IgD-negative memory B cell (primary cell): ENCODE results near the gene SMAD4. TPM values are rescaled to one million over a fixed set of nuclear protein-coding genes. Genes with fewer than 3 reads are reported as not detected.

ENCODE experiments used
- H3K27ac Mint-ChIP-seq, 3 donors: one replicate each; pipeline ENCODE4 v1.8.0; 2020 to 2022; ENCODE audit warnings: mild to moderate bottlenecking in 3 of 3, mixed read lengths in 3 of 3, moderate library complexity in 1 of 3
- H3K27me3 Mint-ChIP-seq: one replicate; pipeline ENCODE4 v1.8.0; 2021; ENCODE audit warnings: mixed read lengths
- H3K36me3 Mint-ChIP-seq: one replicate; pipeline ENCODE4 v1.8.0; 2020; ENCODE audit warnings: mild to moderate bottlenecking, mixed read lengths
- H3K4me1 Mint-ChIP-seq, 3 donors: one replicate each; pipeline ENCODE4 v1.8.0; 2020 to 2022; ENCODE audit warnings: mixed read lengths in 3 of 3, mild to moderate bottlenecking in 1 of 3
- H3K4me3 Mint-ChIP-seq, 4 donors: one replicate each; pipeline ENCODE4 v1.8.0; 2020 to 2022; ENCODE audit warnings: mild to moderate bottlenecking in 4 of 4, mixed read lengths in 4 of 4, moderate library complexity in 3 of 4
- H3K9me3 Mint-ChIP-seq, 3 donors: one replicate each; pipeline ENCODE4 v1.8.0; 2020 to 2021; ENCODE audit warnings: mixed read lengths in 3 of 3, mild to moderate bottlenecking in 1 of 3
- polyA plus RNA-seq: library from polyadenylated mRNA; unstranded; fragments of 300-500 nt; fragmentation: Illumina TruSeq; gene quantifications from one replicate; pipeline ENCODE4 v1.2.3, GENCODE V29; 2021

The SMAD4 gene
- polyA plus RNA-seq, 1 donor from 2014 or later, result 54.7 TPM

DNA sequence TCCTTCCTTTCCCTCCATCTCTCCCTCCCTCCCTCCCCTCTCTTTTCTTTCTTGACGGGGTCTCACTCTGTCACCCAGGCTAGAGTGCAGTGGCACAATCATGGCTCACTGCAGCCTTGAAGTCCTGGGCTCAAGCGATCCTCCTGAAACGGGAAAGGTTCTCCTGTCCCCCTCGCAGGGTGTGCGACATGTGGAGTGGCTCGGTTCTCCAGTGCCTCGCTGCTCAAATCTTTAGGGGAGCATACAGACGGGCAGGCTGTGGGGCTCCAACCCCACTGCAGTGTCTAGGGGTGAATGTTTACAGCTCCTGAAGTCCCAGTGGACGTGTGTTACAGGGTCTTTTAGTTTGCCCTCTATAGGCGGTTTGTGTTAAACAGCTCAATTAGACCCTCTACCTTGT is 93.5 kb downstream of the SMAD4 start:
- H3K4me3 Mint-ChIP-seq, result no peak overlapping the region
- no peaks in the 10 kb centered on the region for H3K36me3 Mint-ChIP-seq
- H3K27ac Mint-ChIP-seq, result no peak overlapping the region
- H3K4me1 Mint-ChIP-seq, result no peaks in the 10 kb centered on the region
- H3K27me3 Mint-ChIP-seq, result peaks cover 7% of the 10 kb centered on the region
- H3K9me3 Mint-ChIP-seq, result peaks cover 0 to 5% (median 3%) of the 10 kb centered on the region in 3 donors

DNA sequence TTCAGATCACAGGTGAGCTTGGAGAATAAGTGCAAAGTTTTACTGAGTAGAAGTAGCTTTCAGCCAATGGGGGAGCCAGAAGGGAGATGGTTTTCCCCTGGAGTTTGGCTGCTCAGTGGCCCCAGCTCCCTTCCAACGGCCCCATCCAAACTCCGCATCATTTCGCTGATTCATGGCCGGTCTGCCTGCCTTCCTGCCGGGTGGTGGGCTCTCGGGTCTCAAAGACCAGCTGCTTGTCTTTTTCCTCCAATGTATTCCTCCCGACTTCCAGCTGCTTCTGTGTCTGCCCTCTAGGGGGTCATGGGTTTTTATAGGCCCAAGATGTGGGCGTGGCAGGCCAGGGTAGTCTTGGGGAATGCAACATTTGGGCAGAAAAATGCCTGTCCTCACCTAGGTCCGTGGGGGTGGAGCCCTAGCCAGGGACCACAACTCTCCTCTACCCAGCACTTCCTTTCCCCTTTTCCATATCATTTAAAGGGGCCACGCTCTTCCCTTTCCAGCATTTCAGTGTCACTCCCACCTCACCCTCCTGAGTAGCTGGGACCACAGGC is 94.0 kb downstream of the SMAD4 start:
- H3K27me3 Mint-ChIP-seq, result peaks cover 7% of the 10 kb centered on the region

DNA sequence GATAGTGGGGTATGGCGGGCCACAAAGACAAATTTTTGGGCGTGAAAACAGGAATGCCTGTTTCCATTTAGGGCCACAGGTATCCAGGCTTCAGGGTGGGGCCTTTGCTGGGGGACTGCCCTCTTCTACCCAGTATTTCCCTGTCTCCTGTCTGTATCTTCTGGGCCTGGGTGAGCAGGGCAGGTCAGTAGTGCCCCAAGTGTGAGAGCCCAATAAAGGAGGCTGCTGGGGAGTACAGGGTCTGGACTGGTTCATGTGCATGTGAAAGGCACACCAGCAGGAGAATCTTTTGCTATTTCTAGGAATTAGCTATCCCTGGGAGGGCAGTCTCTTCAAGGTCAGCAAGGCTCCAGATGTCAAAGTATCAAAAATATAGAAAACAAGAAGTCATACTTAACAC is 96.0 kb downstream of the SMAD4 start:
- H3K36me3 Mint-ChIP-seq, result no peaks in the 10 kb centered on the region
- H3K4me3 Mint-ChIP-seq, result no peak overlapping the region
- no peaks in the 10 kb centered on the region for H3K4me1 Mint-ChIP-seq
- H3K9me3 Mint-ChIP-seq, result peaks cover 0 to 3% (median 0%) of the 10 kb centered on the region in 3 donors
- no peak overlapping the region for H3K27ac Mint-ChIP-seq
- H3K27me3 Mint-ChIP-seq, result peaks cover 7% of the 10 kb centered on the region

More for the DNA sequence above, 94.0 kb downstream of the SMAD4 start:
- H3K27ac Mint-ChIP-seq, result no peak overlapping the region
- H3K4me3 Mint-ChIP-seq, result no peak overlapping the region
- peaks cover 0 to 5% (median 3%) of the 10 kb centered on the region in 3 donors for H3K9me3 Mint-ChIP-seq
- no peaks in the 10 kb centered on the region for H3K36me3 Mint-ChIP-seq
- H3K4me1 Mint-ChIP-seq, result no peaks in the 10 kb centered on the region

DNA sequence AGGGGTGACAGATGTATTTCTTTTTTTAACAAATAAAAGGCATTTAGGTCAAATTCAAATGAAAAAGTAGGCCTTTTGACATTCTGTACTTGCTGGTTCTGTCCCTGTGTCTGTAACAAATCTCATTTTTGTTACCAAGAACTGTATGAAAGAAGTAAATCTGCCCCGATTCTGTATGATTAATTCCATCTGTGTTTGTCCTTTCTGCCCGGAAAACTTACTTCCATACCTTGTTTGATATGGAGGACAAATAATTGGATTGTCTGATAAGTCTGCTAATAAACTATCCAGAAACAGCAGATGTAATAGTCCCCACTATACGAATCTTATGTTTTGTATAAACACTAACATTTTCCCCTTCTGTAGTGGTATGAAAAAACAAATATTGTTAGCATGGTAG is 97.7 kb downstream of the SMAD4 start:
- H3K36me3 Mint-ChIP-seq, result no peaks in the 10 kb centered on the region
- H3K27ac Mint-ChIP-seq, result no peak overlapping the region
- H3K27me3 Mint-ChIP-seq, result peaks cover 7% of the 10 kb centered on the region
- no peaks in the 10 kb centered on the region for H3K4me1 Mint-ChIP-seq
- peaks cover 0 to 1% (median 0%) of the 10 kb centered on the region in 3 donors for H3K9me3 Mint-ChIP-seq
- H3K4me3 Mint-ChIP-seq, result no peak overlapping the region

DNA sequence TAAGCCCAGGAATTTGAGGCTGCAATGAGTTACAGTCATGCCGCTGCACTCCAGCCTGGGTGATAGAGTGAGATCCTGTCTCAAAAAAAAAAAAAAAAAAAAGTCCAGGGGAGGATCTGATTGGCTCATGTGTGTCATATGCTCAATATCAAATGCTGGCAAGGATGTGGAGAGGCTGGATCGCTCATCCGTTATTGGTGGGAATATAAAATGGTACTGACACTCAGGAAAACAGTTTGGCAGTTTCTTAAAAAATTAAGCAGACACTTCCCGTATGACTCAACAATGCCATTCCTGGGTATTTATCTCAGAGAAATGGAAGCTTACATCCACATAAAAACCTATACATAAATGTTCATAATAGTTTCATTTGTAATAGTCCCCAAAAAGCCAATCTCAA is 98.5 kb downstream of the SMAD4 start:
- Mint-ChIP-seq H3K4me3 (no peak overlapping the region), H3K27me3 (peaks cover 6% of the 10 kb centered on the region), H3K4me1 (no peaks in the 10 kb centered on the region), H3K27ac (no peak overlapping the region), H3K36me3 (peaks cover 2% of the 10 kb centered on the region), H3K9me3 (peaks cover 0 to under 1% (median 0%) of the 10 kb centered on the region in 3 donors)

DNA sequence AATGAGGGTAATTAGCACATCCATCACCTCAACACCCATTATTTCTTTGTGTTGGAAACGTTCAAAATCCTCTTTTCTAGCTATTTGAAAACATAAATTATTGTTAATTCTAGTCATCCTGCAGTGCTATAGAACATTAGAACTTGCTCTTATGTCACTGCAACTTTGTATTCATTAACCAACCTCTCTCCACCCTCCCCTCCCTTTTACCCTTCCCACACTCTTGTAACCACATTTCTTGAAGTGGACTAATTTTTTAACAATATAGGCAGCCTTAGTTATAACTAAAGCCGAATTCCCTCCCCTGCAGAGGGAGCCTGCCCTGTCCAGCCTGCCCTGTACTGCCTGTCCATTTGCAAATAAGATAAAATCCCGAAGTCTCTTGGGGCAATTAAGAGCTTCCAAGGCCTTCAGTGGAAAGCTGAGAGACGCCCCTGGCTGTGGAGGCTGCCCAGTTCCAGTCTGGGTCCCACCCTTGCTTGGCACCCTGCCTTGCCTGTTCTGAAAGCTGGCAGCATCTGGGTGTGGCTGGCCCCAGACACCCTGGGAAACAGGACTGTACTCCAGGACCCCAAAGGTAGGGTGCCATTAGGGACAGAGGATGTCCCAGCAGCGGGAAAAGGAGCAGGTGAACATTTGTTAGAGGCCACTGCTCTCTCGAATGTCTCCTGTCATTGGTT is 102.4 kb downstream of the SMAD4 start:
- Mint-ChIP-seq H3K36me3 (peaks cover 2% of the 10 kb centered on the region), H3K27ac (peak overlapping the region in 1 of 3 donors; percentile 43), H3K4me1 (peaks cover 0 to 1% (median 0%) of the 10 kb centered on the region in 3 donors), H3K9me3 (no peaks in the 10 kb centered on the region), H3K27me3 (no peaks in the 10 kb centered on the region), H3K4me3 (no peak overlapping the region)

DNA sequence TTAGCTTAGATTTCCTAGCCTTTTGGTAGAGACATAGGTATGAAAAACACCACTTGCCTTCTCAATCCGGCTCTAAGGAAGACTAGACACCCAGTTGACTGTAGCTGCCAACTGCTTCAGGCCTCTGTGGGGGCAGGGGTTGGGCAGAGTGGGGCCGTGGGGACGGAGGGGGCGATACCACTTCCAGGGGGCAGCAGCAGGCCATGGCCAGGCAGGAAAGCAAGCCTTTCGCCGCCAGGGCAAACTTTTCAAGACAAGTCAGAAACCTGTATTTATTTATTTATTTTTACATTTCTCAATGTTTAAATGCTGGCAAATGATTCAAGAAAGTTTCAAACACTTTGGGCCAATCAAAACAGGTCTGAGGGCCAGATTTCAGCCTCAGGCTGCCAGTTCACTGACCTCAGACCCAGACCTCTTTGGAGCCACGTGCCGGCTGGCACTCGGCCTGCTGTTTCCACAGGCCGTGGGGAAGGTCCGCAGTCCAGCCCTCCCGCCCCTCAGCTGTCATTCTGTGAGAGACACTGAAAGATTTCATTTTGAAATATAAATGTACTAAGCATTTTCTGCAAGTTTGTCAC is 103.7 kb downstream of the SMAD4 start:
- no peaks in the 10 kb centered on the region for H3K27me3 Mint-ChIP-seq
- no peak overlapping the region for H3K27ac Mint-ChIP-seq
- peaks cover 2% of the 10 kb centered on the region for H3K36me3 Mint-ChIP-seq
- H3K9me3 Mint-ChIP-seq, result no peaks in the 10 kb centered on the region
- no peak overlapping the region for H3K4me3 Mint-ChIP-seq
- peaks cover 4 to 8% (median 7%) of the 10 kb centered on the region in 3 donors for H3K4me1 Mint-ChIP-seq

Other genes with a start within 250 kb of the SMAD4 start
- gene MRO, start 210.2 kb upstream of the SMAD4 start, polyA plus RNA-seq, result not detected
- gene ME2, start 151.1 kb upstream of the SMAD4 start, polyA plus RNA-seq, result 44.9 TPM
- 13.3 TPM for gene ELAC1, start 62.2 kb upstream of the SMAD4 start, polyA plus RNA-seq
- 4.8 TPM for gene MEX3C, start 167.5 kb downstream of the SMAD4 start, polyA plus RNA-seq